ENCODE results near the gene SLC27A1.

SLC27A1 gene

GRCh38 chr19:17448131-17448967 is 22.0 kb upstream of the SLC27A1 start, which contains the start of gene TMEM221:
TMEM221 (minus strand) TSS chr19:17448668; CDS start chr19:17448462, 206 bp downstream.
- no peak for TF ChIP-seq CTCF (IDR thresholded peaks at IDR 0.05; ENCODE audit: control insufficient read depth, extremely low read depth, insufficient read depth)
- no peak within 1 kb of the TSS for H3K4me3 ChIP-seq (ENCODE audit: low read depth, low read length)
- no peak for DNase-seq (ENCODE audit: low read depth)

GRCh38 chr19:17450264-17451075 is 19.9 kb upstream of the SLC27A1 start:
- no peak overlapping the region for H3K4me3 ChIP-seq (ENCODE audit: low read depth, low read length)
- TF ChIP-seq CTCF (IDR thresholded peaks at IDR 0.05; ENCODE audit: control insufficient read depth, extremely low read depth, insufficient read depth), result no peak
- DNase-seq (ENCODE audit: low read depth), result no peak

- no peak overlapping the region for H3K4me3 ChIP-seq (ENCODE audit: low read depth, low read length)
- DNase-seq (ENCODE audit: low read depth), result no peak
- no peak for TF ChIP-seq CTCF (IDR thresholded peaks at IDR 0.05; ENCODE audit: control insufficient read depth, extremely low read depth, insufficient read depth)
Observed at GRCh38 chr19:17451820-17452219, 18.5 kb upstream of the SLC27A1 start.

- TF ChIP-seq CTCF (IDR thresholded peaks at IDR 0.05; ENCODE audit: control insufficient read depth, extremely low read depth, insufficient read depth), result no peak
- H3K4me3 ChIP-seq (ENCODE audit: low read depth, low read length), result no peak overlapping the region
- DNase-seq (ENCODE audit: low read depth), result no peak
Observed at GRCh38 chr19:17454576-17455071, 15.7 kb upstream of the SLC27A1 start.

- DNase-seq (ENCODE audit: low read depth), result no peak
- H3K4me3 ChIP-seq (ENCODE audit: low read depth, low read length), result no peak overlapping the region
- TF ChIP-seq CTCF (IDR thresholded peaks at IDR 0.05; ENCODE audit: control insufficient read depth, extremely low read depth, insufficient read depth), result no peak
Observed at GRCh38 chr19:17455308-17456123, 14.8 kb upstream of the SLC27A1 start.

GRCh38 chr19:17456127-17456526 is 14.2 kb upstream of the SLC27A1 start:
- TF ChIP-seq CTCF (IDR thresholded peaks at IDR 0.05; ENCODE audit: control insufficient read depth, extremely low read depth, insufficient read depth), result no peak
- H3K4me3 ChIP-seq (ENCODE audit: low read depth, low read length), result no peak overlapping the region
- DNase-seq (ENCODE audit: low read depth), result no peak

All from LNCaP clone FGC (cell line).